Thyroid gland (tissue), 4 donors: ENCODE measurements around the gene PKP2. TPM values are rescaled to one million over a fixed set of nuclear protein-coding genes. Genes with fewer than 3 reads are reported as not detected.

Source experiments
- DNase-seq, 2 donors: peaks; one replicate each; pipeline ENCODE4 v3.0.0-alpha.2; 2019
- H3K27ac ChIP-seq, 3 donors: fragments of 200-600 bp; sonication (generic); 1 replicate in 2 of 3; 2 replicates in 1 of 3; pipeline ENCODE4 v1.5.1; 2016 to 2019; ENCODE audit warnings: mild to moderate bottlenecking in 1 of 3, moderate library complexity in 1 of 3
- H3K27me3 ChIP-seq: fragments of 200-600 bp; sonication (generic); one replicate; pipeline ENCODE4 v1.5.1; 2019
- H3K36me3 ChIP-seq, 2 donors: fragments of 200-600 bp; sonication (generic); one replicate each; pipeline ENCODE4 v1.5.1; 2016 to 2019
- H3K4me1 ChIP-seq, 2 donors: fragments of 200-600 bp; sonication (generic); one replicate each; pipeline ENCODE4 v1.5.1; 2017 to 2019
- H3K4me3 ChIP-seq, 3 donors: fragments of 200-600 bp; sonication (generic); replicated peaks in 1 of 3; 1 replicate in 2 of 3; 2 replicates in 1 of 3; pipeline ENCODE4 v1.5.1; 2016; ENCODE audit warnings: mild to moderate bottlenecking in 1 of 3
- H3K9me3 ChIP-seq: fragments of 200-600 bp; sonication (generic); one replicate; pipeline ENCODE4 v1.5.1; 2017
- POLR2A ChIP-seq, 2 donors: fragments of 450-650 bp; IDR thresholded peaks; one replicate each; pipeline ENCODE4 v1.6.1; 2017; ENCODE audit warnings: antibody characterized with exemption in 2 of 2, mild to moderate bottlenecking in 2 of 2, moderate library complexity in 1 of 2
- WGBS, 2 donors: methylation state at CpG; one replicate each; pipeline ENCODE4 v1.1.5; 2017; 5-methylcytosine and 5-hydroxymethylcytosine counted together
- intact Hi-C: fragments of 100-400 bp; cut with DNase I; formaldehyde crosslinking; loops from one replicate; pipeline ENCODE4 v1.15.1; 2023
- total RNA-seq, 4 donors: library from RNA; depleted of rRNA; stranded (reverse); fragments of >200 nt; gene quantifications; one replicate each; pipeline ENCODE4 v1.2.3, GENCODE V29; 2016
- TF ChIP-seq, protein P1 (sequence below), 6 experiments: fragments of 200-600 bp in 3 of 6; fragments of 450-650 bp in 3 of 6; sonication (generic) in 3 of 6; IDR thresholded peaks; one replicate each; pipeline ENCODE4 v1.5.1; 2016 to 2019; ENCODE audit warnings: antibody characterized with exemption in 6 of 6, mild to moderate bottlenecking in 2 of 6, inconsistent platforms in 1 of 6, moderate library complexity in 1 of 6

The PKP2 gene
- total RNA-seq, 4 donors from 2014 or later: 0.27 to 0.92 (median 0.55) TPM

DNA sequence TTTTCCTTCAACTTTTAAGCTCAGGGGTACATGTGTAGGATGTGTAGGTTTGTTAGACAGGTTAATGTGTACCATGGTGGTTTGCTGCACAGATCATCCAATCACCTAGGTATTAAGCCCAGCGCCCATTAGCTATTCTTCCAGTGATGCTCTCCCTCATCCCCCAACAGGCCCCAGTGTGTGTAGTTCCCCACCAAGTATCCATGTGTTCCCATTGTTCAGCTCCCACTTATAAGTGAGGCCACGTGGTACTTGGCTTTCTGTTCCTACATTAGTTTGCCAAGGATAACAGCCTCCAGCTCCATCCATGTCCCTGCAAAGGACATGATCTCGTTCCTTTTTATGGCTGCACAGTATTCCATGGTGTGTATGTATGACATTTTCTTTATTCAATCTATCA lies 92.3 kb downstream of the PKP2 start:
- 76 to 82% methylated on average over 3 of the region's 3 CpGs for WGBS, 2 donors
- Histone ChIP-seq H3K27me3 (no peaks in the 10 kb centered on the region), H3K4me3 (no peak overlapping the region), H3K4me1 (no peaks in the 10 kb centered on the region), H3K9me3 (no peaks in the 10 kb centered on the region), H3K36me3 (no peaks in the 10 kb centered on the region), H3K27ac (no peak overlapping the region)
- intact Hi-C loops: no loop called here
- TF ChIP-seq POLR2A (IDR thresholded peaks at IDR 0.05): no peak
- TF ChIP-seq, protein P1, sequence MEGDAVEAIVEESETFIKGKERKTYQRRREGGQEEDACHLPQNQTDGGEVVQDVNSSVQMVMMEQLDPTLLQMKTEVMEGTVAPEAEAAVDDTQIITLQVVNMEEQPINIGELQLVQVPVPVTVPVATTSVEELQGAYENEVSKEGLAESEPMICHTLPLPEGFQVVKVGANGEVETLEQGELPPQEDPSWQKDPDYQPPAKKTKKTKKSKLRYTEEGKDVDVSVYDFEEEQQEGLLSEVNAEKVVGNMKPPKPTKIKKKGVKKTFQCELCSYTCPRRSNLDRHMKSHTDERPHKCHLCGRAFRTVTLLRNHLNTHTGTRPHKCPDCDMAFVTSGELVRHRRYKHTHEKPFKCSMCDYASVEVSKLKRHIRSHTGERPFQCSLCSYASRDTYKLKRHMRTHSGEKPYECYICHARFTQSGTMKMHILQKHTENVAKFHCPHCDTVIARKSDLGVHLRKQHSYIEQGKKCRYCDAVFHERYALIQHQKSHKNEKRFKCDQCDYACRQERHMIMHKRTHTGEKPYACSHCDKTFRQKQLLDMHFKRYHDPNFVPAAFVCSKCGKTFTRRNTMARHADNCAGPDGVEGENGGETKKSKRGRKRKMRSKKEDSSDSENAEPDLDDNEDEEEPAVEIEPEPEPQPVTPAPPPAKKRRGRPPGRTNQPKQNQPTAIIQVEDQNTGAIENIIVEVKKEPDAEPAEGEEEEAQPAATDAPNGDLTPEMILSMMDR (IDR thresholded peaks at IDR 0.05): no peak
- no peak for DNase-seq

DNA sequence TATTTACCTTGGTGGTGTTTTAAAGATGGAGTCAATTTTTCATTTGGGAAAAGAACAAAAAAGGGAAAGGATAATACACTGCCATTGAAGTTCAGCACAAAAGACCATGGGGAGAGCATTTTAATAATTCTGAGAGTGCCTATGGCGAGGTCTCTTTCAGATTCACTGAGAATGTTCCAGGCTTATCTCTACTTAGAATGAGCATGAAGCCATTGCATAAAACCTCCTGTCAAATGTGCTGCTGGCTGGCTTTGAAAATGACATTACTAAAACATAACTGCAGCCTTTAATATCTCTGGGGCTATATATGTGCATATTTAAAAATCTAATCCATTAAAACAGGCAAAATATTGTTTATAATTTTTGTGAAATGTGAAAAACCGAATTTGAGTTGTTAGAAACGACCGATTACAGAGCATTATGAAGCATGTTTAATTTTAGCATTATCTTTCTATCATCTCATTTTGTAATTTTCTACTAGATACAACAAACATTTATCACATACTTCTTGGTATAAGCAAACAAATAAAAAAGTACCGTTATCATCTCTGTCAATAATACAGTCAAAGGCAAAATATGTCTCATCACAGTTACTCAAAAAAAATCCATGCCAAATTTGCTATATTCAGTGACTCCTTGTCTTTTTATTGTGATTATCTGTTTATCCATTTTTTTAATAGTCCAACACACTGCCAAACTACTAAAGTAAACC lies 95.2 kb downstream of the PKP2 start:
- DNase-seq: no peak

DNA sequence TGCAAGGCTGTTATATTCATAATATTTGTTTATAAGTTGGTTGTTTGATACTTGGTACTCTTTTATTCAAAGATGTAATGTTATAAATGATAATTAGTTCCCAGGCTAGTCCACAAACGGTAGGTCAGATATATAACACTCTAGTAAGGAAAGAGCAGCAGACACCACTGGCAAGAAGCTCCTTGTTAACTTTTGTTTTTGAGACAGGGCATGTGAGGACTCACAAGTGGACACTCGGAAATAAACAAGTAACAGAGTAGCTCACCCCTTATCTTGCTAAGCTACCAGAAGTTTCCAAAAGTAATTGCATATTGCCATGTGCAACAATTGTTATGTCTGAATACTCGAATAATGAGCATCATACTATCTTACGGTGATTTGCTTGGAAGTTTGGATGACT lies 102.3 kb downstream of the PKP2 start:
- Histone ChIP-seq H3K9me3 (no peaks in the 10 kb centered on the region), H3K4me3 (no peak overlapping the region), H3K36me3 (no peaks in the 10 kb centered on the region), H3K27ac (no peak overlapping the region), H3K27me3 (no peaks in the 10 kb centered on the region), H3K4me1 (no peaks in the 10 kb centered on the region)
- DNase-seq: no peak
- intact Hi-C loops: no loop called here
- 56 to 73% methylated on average over 4 of the region's 4 CpGs for WGBS, 2 donors
- TF ChIP-seq, protein P1 (IDR thresholded peaks at IDR 0.05): no peak
- TF ChIP-seq POLR2A (IDR thresholded peaks at IDR 0.05): no peak

More for the DNA sequence above, 95.2 kb downstream of the PKP2 start:
- Histone ChIP-seq H3K36me3 (no peaks in the 10 kb centered on the region), H3K9me3 (no peaks in the 10 kb centered on the region), H3K27ac (no peak overlapping the region), H3K4me1 (no peaks in the 10 kb centered on the region), H3K27me3 (no peaks in the 10 kb centered on the region), H3K4me3 (no peak overlapping the region)
- TF ChIP-seq POLR2A (IDR thresholded peaks at IDR 0.05): no peak
- TF ChIP-seq, protein P1 (IDR thresholded peaks at IDR 0.05): no peak
- intact Hi-C loops: no loop called here
- WGBS, 2 donors: 86% methylated on average over 5 of the region's 5 CpGs

DNA sequence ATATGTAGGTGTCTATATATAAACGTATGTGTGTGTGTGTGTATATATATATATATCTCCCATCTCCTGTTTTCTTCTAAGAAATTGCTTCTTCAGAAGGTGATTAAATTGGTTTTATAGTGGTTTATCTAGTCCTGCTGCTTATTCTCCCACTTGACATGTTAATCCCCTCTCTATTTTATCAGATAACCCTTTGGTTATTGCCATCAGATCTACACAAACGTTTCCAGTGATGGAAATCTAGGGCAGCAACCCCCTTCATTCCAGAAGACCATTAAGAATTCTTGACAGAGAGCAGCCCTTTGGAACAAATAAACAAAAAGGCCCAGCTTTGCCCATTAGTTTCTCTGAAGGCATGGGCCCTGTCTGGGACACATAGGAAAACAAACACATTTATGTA lies 106.7 kb downstream of the PKP2 start:
- Histone ChIP-seq H3K27me3 (no peaks in the 10 kb centered on the region), H3K27ac (no peak overlapping the region), H3K36me3 (no peaks in the 10 kb centered on the region), H3K9me3 (no peaks in the 10 kb centered on the region), H3K4me3 (no peak overlapping the region), H3K4me1 (no peaks in the 10 kb centered on the region)
- intact Hi-C loops: no loop called here
- no peak for DNase-seq
- WGBS, 2 donors: 31 to 41% methylated on average over 2 of the region's 2 CpGs
- TF ChIP-seq, protein P1 (IDR thresholded peaks at IDR 0.05): no peak
- TF ChIP-seq POLR2A (IDR thresholded peaks at IDR 0.05): no peak

DNA sequence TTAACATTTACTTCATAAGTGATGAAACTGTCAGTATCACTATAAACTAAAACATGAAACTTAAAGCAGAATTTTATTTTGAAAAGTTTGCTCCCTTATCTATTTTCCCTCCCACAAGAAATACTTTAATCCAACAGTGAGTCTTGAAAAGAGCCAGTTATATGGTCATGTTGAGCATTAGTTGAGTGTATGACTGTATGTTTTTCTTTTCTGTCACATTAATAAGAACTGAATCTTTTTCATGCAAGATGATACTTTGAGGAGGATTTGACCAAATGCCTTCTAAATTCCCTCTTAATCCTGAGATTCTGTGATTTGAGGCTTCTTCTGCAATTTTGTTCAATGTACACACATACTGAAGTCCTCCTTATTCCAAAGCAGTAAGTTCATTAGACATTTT lies 107.1 kb downstream of the PKP2 start:
- DNase-seq: no peak
- intact Hi-C loops: no loop called here

More for the DNA sequence above, 107.1 kb downstream of the PKP2 start:
- H3K4me1 ChIP-seq: no peaks in the 10 kb centered on the region
- no peak overlapping the region for H3K27ac ChIP-seq
- TF ChIP-seq, protein P1 (IDR thresholded peaks at IDR 0.05): no peak
- TF ChIP-seq POLR2A (IDR thresholded peaks at IDR 0.05): no peak
- no peaks in the 10 kb centered on the region for H3K9me3 ChIP-seq
- no peak overlapping the region for H3K4me3 ChIP-seq
- no peaks in the 10 kb centered on the region for H3K36me3 ChIP-seq
- H3K27me3 ChIP-seq: no peaks in the 10 kb centered on the region
